Stimulated activated naive CD4-positive, alpha-beta T cell (primary cell): ENCODE results near the gene FZD4.
"Not testable (repeated sequence)": the region's sequence is repeated elsewhere in the genome, so short reads cannot be mapped to it uniquely, and the experiment has no call there.

Source experiments
- DNase-seq, 6 experiments: peaks; one replicate each; lab custom pipeline; 2025; lab: John Stamatoyannopoulos, UW

FZD4 gene

GRCh38 chr11:86955361-86956120 lies at the start of gene FZD4:
Gene FZD4, minus strand, starts transcription at chr11:86955395. Its CDS starts 310 bp downstream, at chr11:86955085.
- peak in 1 of 6 experiments; percentile 6 for DNase-seq

GRCh38 chr11:87004281-87004680 lies 49.1 kb upstream of the FZD4 start:
- DNase-seq: not testable (repeated sequence)

DNA sequence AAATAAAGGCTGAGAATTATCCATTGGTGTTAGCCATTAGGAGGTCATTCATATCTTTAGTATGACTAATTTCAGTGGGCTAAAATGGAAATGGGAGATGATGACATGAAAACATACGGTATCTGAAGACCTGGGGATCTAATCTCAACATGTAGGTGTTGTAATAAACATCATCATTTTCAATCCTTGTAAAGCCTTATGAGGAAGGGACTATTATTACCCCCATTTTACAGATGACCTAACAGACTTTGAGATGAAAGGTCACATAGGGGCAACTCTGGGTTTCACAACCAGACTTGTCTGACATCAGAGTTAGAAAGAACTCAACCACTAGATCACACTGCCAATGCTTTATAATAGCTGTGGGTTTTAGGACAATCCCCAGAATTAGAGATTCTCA lies 47.7 kb upstream of the FZD4 start:
- no peak for DNase-seq

- DNase-seq: no peak
Measured at GRCh38 chr11:86999859-87000753, 44.9 kb upstream of the FZD4 start.

GRCh38 chr11:86999388-86999787 lies 44.2 kb upstream of the FZD4 start:
- DNase-seq: no peak

- DNase-seq: no peak
Measured at GRCh38 chr11:86996953-86997570, 41.9 kb upstream of the FZD4 start.

GRCh38 chr11:86993031-86993430 lies 37.8 kb upstream of the FZD4 start:
- no peak for DNase-seq

DNA sequence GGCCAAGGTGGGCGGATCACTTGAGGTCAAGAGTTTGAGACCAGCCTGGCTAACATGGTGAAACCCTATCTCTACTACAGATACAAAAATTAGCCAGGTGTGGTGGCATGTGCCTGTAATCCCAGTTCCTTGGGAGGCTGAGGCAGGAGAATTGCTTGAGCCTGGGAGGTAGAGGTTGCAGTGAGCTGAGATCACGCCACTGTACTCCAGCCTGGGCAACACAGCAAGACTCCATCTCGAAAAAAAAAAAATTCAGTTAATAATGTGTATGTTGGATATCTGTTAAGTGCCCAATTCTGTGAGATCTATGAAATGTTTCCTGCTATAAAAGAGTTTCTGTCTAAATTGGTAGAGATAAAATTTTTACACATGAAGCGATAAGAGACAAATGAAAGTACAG lies 37.1 kb upstream of the FZD4 start:
- DNase-seq: not testable (repeated sequence)

- no peak for DNase-seq
Measured at GRCh38 chr11:86991341-86991740, 36.1 kb upstream of the FZD4 start.

DNA sequence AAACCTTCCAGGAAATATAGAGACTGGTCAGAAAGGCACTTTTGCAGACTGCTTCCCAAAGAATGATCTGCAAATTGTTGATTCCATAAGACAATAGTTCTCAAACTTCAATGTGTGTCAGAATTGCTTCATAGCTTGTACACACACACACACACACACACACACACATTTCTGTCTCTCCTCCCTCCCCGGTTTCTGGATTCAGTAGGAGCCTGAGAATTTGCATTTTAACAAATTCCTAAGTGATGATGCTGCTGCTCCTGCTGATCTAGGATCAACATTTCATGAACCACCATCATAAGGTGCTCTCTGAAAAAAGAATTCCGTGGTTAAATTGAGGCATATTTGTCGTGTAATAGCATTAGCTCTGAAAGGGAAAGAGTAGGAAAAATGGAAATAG lies 35.3 kb upstream of the FZD4 start:
- DNase-seq: no peak

GRCh38 chr11:86990031-86990430 lies 34.8 kb upstream of the FZD4 start:
- no peak for DNase-seq

DNA sequence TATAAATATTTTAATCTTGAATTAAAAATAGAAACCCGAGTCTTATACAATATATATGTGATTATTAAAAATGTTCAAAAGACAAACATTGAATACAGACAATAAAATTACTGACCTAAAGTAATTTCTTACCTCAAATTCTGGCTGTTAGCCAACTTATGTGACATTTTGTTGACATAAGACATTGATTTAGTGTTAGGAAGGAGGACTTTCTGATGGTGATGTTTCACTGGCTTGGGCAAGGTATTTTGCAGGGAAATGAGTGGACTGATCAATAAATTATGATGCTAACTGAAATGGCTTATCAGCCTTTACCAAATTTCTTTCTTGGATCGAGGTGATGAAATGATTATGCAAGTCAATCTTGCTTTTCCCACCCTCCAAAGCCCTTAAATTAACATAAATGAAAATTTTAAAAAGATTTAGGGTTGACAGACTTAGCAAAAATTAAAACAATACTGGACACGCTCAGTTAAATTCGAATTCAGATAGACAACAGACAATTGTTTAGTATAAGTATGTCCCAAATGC lies 33.2 kb upstream of the FZD4 start:
- DNase-seq: no peak

GRCh38 chr11:86987679-86988078 lies 32.5 kb upstream of the FZD4 start:
- no peak for DNase-seq

DNA sequence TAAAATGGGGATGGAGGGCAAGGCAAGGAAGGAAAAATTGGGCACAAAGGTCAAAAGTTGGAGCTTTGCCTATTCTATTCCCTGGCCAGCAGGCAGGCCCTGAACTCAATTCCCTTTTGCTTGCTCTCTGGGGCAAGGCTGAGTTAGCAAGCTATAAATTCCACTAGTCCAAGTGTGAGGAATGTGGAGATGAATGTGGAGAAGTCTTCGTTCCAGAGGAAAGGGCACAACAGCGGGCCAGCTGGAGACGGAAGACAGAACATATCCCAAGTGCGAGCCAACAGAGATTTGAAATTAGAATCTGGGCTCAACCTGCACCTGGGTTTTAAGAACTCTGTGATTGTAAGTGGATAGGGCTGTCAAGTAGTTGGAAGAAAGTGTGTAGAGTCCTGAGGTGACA lies 29.5 kb upstream of the FZD4 start:
- DNase-seq: no peak

- DNase-seq: no peak
Measured at GRCh38 chr11:86983021-86983488, 27.9 kb upstream of the FZD4 start.

GRCh38 chr11:86981777-86982540 lies 26.8 kb upstream of the FZD4 start:
- DNase-seq: no peak

GRCh38 chr11:86980086-86980796 lies 25.0 kb upstream of the FZD4 start:
- DNase-seq: no peak

DNA sequence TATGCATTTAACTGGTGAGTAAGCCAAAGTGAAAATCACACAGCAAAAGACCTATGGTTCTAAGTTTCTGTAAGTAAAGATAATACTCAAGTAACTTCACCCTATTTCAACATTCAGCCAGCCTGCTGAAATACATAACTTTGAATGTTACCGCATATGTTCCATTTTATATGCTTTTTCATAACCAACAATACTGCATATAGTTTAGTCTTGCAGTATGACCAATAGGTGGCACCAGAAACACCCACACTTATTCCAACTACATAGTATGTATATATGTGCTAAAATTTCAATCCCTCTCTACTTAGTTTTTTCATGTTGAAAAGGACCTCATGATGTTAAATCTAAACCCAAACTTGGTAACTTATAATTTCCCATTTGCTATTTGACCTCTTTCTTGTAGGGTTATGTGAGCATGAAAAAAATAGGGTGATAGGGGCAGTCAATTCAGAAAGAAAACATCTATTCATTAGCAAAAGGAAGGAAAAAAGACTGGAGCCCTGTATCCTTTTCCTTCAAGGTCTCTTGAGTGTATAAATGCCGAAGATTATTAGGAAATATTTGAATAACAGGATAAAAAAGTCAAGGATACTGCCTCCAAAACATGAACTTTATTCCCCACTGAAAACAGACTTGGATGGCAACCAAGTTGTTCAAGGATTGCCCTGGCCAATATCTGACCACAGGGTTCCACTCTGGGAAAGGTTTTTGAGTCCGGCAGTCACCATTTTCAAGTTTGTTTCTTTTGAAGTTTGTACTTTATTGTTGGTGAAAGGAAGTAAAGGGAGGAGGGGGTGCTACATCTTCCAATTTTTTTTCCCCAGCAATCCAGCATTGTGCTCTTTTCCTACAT lies 23.8 kb upstream of the FZD4 start:
- peak in 2 of 6 experiments; percentile 2 to 16 for DNase-seq

DNA sequence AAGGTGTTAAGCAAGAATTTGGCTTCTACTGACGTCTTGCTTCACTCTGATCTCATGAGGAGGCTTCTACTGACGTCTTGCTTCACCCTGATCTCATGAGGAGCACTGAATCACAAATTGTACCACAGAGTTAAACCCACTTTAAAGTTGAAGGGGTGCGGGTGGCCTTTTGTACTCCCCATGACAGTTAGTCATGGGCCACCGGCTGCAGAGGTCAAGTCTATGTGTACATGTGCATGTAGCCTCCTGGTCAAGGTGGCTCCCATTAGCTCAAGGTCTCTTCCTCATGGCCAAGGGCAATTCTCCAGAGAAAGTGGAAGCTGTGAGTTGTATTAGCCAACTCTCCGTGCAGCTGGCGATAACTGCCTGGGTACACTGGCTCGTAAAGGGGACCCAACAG lies 23.1 kb upstream of the FZD4 start:
- DNase-seq: no peak
